GM12878 (cell line): Measurements from ENCODE around the gene GJA4. TPM values are rescaled to one million over a fixed set of nuclear protein-coding genes. Genes with fewer than 3 reads are reported as not detected.

ENCODE experiments used
- CEBPZ ChIP-seq: fragments of 150-350 bp; IDR thresholded peaks from 2 replicates; pipeline ENCODE4 v1.6.1; 2016; ENCODE audit warnings: low read depth, low read length
- DPF2 ChIP-seq: fragments of 450-650 bp; IDR thresholded peaks from 2 replicates; pipeline ENCODE4 v1.6.1; 2017; ENCODE audit warnings: mild to moderate bottlenecking
- LARP7 ChIP-seq: fragments of 450-650 bp; IDR thresholded peaks from 2 replicates; pipeline ENCODE4 v1.6.1; 2017; ENCODE audit warnings: mild to moderate bottlenecking
- PRDM15 ChIP-seq: fragments of 450-650 bp; formaldehyde crosslinking; IDR thresholded peaks from 2 replicates; pipeline ENCODE4 v1.4.0; 2020; ENCODE audit warnings: mild to moderate bottlenecking, moderate library complexity
- ZBTB33 ChIP-seq: fragments of 450-650 bp; IDR thresholded peaks from 2 replicates; pipeline ENCODE4 v1.6.1; 2017; ENCODE audit warnings: mild to moderate bottlenecking
- polyA plus RNA-seq, 11 experiments: library from polyadenylated mRNA; depleted of rRNA in 4 of 11; unstranded in 6 of 11; stranded (reverse) in 5 of 11; fragments of >200 nt; fragmentation: Nextera tagmentation in 4 of 11; fragmentation: Illumina TruSeq in 1 of 11; extraction: Ambion mirVana in 4 of 11; extraction: Trizol in 1 of 11; gene quantifications; 1 replicate in 1 of 11; 2 replicates in 10 of 11; pipeline versions ENCODE4 v1.2.1 to v1.2.3, GENCODE V29; 2011 to 2016; ENCODE audit warnings: inconsistent platforms in 2 of 11, missing spikeins in 2 of 11, low read depth in 1 of 11
- total RNA-seq, 4 experiments: library from RNA; depleted of rRNA in 3 of 4; stranded (reverse); fragments of >200 nt in 3 of 4; fragmentation: Illumina TruSeq in 1 of 4; extraction: Trizol in 1 of 4; gene quantifications; 2 replicates each; pipeline versions ENCODE4 v1.2.1 to v1.2.3, GENCODE V29; 2013 to 2021

GJA4 gene
- total and polyA plus RNA-seq, 10 of the 15 experiments (the other 5 are each of a cell fraction or from before 2014, with no cell fraction given), result 0.09 to 0.18 TPM; not detected in 8

GRCh38 chr1:34778381-34778780 lies 14.4 kb upstream of the GJA4 start (continued):
- TF ChIP-seq PRDM15 (CRISPR knock-in tag) (no peak), LARP7 (no peak), ZBTB33 (no peak), CEBPZ (no peak), DPF2 (no peak)
- TF ChIP-seq, all 136 proteins: peak for 0
